WTC11 (cell line): ENCODE measurements around the gene CLIC6.

Experiments used
- MXD4 ChIP-seq: fragments of 250-450 bp; sonication (Bioruptor Pico); IDR thresholded peaks from 2 replicates; pipeline ENCODE4 v1.8.0; 2021; ENCODE audit warnings: mild to moderate bottlenecking, moderate library complexity, borderline replicate concordance
- NFE2L1 ChIP-seq: sonication (generic); formaldehyde crosslinking; IDR thresholded peaks from 2 replicates; pipeline ENCODE4 v1.8.1; 2023; ENCODE audit warnings: missing genetic modification reagents
- RORB ChIP-seq: fragments of 250-450 bp; sonication (Bioruptor Pico); IDR thresholded peaks from 2 replicates; pipeline ENCODE4 v1.9.0; 2021; ENCODE audit warnings: mild to moderate bottlenecking
- TF ChIP-seq, protein P1 (sequence below): fragments of 200-600 bp; IDR thresholded peaks from 2 replicates; pipeline ENCODE4 v1.8.0; 2022; ENCODE audit warnings: antibody characterized with exemption
- TF ChIP-seq, protein P2 (sequence below): sonication (generic); formaldehyde crosslinking; IDR thresholded peaks from 2 replicates; pipeline ENCODE4 v1.8.1; 2023; ENCODE audit warnings: mild to moderate bottlenecking, moderate library complexity, missing genetic modification reagents
- TF ChIP-seq, protein P3 (sequence below): sonication (generic); formaldehyde crosslinking; IDR thresholded peaks from 2 replicates; pipeline ENCODE4 v1.8.0; 2022; ENCODE audit warnings: mild to moderate bottlenecking, missing genetic modification reagents

DNA sequence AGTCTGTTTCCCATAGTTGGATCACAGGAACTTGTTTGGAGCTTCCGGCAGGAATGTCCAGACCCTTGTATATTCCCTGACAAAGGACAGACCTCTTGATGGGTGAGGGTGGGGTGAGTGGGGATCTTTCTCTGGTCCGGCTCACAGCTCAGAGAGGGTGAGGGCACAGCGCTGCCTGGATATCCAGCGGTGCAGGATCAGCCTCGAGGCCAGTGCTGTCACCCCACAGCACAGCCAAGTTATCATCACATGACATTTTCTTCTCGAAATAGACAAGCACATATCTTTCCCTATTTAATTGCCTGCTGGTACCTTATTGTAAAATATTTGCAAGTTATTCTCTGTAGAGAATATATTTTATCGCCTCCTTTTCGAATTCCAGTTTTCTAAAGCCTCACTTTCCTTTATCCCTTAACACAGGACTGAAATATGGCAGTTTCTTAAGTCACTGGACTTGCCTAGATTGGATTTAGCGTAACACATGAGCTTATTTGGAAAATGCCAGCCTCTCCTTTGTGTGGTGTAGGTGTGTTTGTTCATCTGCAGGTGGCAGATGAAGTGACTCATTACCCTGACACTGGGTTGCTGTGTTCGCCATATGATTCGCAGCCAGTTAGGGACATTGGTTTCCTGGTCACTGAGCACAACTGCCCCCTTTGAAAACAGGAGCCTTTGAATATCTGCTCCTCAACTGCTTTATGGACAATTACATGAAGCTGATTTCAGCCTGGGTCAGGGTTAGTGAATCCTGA lies 21.4 kb downstream of the CLIC6 start:
- TF ChIP-seq MXD4 (CRISPR knock-in tag) = no peak
- TF ChIP-seq, protein P1, sequence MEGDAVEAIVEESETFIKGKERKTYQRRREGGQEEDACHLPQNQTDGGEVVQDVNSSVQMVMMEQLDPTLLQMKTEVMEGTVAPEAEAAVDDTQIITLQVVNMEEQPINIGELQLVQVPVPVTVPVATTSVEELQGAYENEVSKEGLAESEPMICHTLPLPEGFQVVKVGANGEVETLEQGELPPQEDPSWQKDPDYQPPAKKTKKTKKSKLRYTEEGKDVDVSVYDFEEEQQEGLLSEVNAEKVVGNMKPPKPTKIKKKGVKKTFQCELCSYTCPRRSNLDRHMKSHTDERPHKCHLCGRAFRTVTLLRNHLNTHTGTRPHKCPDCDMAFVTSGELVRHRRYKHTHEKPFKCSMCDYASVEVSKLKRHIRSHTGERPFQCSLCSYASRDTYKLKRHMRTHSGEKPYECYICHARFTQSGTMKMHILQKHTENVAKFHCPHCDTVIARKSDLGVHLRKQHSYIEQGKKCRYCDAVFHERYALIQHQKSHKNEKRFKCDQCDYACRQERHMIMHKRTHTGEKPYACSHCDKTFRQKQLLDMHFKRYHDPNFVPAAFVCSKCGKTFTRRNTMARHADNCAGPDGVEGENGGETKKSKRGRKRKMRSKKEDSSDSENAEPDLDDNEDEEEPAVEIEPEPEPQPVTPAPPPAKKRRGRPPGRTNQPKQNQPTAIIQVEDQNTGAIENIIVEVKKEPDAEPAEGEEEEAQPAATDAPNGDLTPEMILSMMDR = no peak
- TF ChIP-seq, protein P2, sequence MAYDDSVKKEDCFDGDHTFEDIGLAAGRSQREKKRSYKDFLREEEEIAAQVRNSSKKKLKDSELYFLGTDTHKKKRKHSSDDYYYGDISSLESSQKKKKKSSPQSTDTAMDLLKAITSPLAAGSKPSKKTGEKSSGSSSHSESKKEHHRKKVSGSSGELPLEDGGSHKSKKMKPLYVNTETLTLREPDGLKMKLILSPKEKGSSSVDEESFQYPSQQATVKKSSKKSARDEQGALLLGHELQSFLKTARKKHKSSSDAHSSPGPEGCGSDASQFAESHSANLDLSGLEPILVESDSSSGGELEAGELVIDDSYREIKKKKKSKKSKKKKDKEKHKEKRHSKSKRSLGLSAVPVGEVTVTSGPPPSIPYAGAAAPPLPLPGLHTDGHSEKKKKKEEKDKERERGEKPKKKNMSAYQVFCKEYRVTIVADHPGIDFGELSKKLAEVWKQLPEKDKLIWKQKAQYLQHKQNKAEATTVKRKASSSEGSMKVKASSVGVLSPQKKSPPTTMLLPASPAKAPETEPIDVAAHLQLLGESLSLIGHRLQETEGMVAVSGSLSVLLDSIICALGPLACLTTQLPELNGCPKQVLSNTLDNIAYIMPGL = no peak
- TF ChIP-seq, protein P3, sequence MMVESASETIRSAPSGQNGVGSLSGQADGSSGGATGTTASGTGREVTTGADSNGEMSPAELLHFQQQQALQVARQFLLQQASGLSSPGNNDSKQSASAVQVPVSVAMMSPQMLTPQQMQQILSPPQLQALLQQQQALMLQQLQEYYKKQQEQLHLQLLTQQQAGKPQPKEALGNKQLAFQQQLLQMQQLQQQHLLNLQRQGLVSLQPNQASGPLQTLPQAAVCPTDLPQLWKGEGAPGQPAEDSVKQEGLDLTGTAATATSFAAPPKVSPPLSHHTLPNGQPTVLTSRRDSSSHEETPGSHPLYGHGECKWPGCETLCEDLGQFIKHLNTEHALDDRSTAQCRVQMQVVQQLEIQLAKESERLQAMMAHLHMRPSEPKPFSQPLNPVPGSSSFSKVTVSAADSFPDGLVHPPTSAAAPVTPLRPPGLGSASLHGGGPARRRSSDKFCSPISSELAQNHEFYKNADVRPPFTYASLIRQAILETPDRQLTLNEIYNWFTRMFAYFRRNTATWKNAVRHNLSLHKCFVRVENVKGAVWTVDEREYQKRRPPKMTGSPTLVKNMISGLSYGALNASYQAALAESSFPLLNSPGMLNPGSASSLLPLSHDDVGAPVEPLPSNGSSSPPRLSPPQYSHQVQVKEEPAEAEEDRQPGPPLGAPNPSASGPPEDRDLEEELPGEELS (CRISPR knock-in tag) = no peak
- no peak for TF ChIP-seq RORB (CRISPR knock-in tag)
- no peak for TF ChIP-seq NFE2L1 (CRISPR knock-in tag)
